HL-60 (cell line): ENCODE results near the gene KNOP1.
A peak's percentile ranks its signal among the peaks of the same experiment; 100 is the strongest.

Experiments
- DNase-seq, 2 experiments: peaks; one replicate each; pipeline ENCODE4 v3.0.0-alpha.2; 2010 to 2020; ENCODE audit warnings: low read depth in 1 of 2, low spot score in 1 of 2
- H3K27ac ChIP-seq: fragments of 250-450 bp; sonication (Bioruptor Pico); replicated peaks from 2 replicates; pipeline ENCODE4 v1.5.1; 2020; ENCODE audit warnings: mild to moderate bottlenecking, moderate library complexity
- H3K27me3 ChIP-seq: fragments of 250-450 bp; sonication (Bioruptor Pico); 2 replicates; pipeline ENCODE4 v1.5.1; 2021; ENCODE audit warnings: mild to moderate bottlenecking, moderate library complexity; ENCODE audit not compliant: insufficient read depth, poor library complexity, severe bottlenecking
- H3K4me3 ChIP-seq: replicated peaks from 2 replicates; pipeline ENCODE4 v1.5.1; 2011; ENCODE audit warnings: mild to moderate bottlenecking, control low read depth, low read length; ENCODE audit not compliant: insufficient read depth
- CTCF ChIP-seq: IDR thresholded peaks from one replicate; pipeline ENCODE4 v1.5.1; 2011; ENCODE audit warnings: low read length, control low read depth, inconsistent platforms; ENCODE audit not compliant: insufficient read depth
- GABPA ChIP-seq: IDR thresholded peaks from 2 replicates; pipeline ENCODE4 v1.6.1; 2012; ENCODE audit warnings: low read depth
- POLR2AphosphoS5 ChIP-seq: IDR thresholded peaks from 2 replicates; pipeline ENCODE4 v1.6.1; 2012; ENCODE audit warnings: low read depth
- REST ChIP-seq: IDR thresholded peaks from 2 replicates; pipeline ENCODE4 v1.6.1; 2012; ENCODE audit warnings: low read depth; ENCODE audit not compliant: insufficient replicate concordance
- SPI1 ChIP-seq: IDR thresholded peaks from 2 replicates; pipeline ENCODE4 v1.6.1; 2012; ENCODE audit warnings: low read depth, mild to moderate bottlenecking, borderline replicate concordance

KNOP1 gene

GRCh38 chr16:19696328-19696727 is 21.7 kb downstream of the KNOP1 start:
- no peak for TF ChIP-seq SPI1
- no peak for TF ChIP-seq GABPA
- no peak for TF ChIP-seq CTCF
- no peak for TF ChIP-seq REST
- TF ChIP-seq POLR2AphosphoS5: no peak
- Histone ChIP-seq H3K4me3 (no peak overlapping the region), H3K27ac (no peak overlapping the region), H3K27me3 (no peaks in the 10 kb centered on the region)
- DNase-seq: peak in 1 of 2 experiments; percentile 5

- H3K27ac ChIP-seq: no peak overlapping the region
- TF ChIP-seq CTCF: no peak
- no peak for TF ChIP-seq REST
- no peak for TF ChIP-seq POLR2AphosphoS5
- no peak for TF ChIP-seq GABPA
- no peak for TF ChIP-seq SPI1
- no peak for DNase-seq
- H3K27me3 ChIP-seq: no peaks in the 10 kb centered on the region
- H3K4me3 ChIP-seq: no peak overlapping the region
Measured at GRCh38 chr16:19694989-19695388, 23.0 kb downstream of the KNOP1 start.

GRCh38 chr16:19691161-19691711 is 26.8 kb downstream of the KNOP1 start:
- DNase-seq: peak in 1 of 2 experiments; percentile 34
- Histone ChIP-seq H3K27me3 (no peaks in the 10 kb centered on the region), H3K4me3 (no peak overlapping the region), H3K27ac (no peak overlapping the region; the same call in 1 of the 2 replicates)
- TF ChIP-seq POLR2AphosphoS5 (no peak), REST (no peak), SPI1 (no peak), GABPA (no peak), CTCF (no peak)
